B cell (primary cell): ENCODE results near the gene MRRF. TPM values are rescaled to one million over a fixed set of nuclear protein-coding genes. Genes with fewer than 3 reads are reported as not detected.
"Not testable (repeated sequence)": the region's sequence is repeated elsewhere in the genome, so short reads cannot be mapped to it uniquely, and the experiment has no call there.

Source experiments
- ATAC-seq: fragments of 200-7000 bp; cut with Tn5 transposase; one replicate; pipeline ENCODE4 v1.10.0; 2021; ENCODE audit warnings: low read depth, mild to moderate bottlenecking, moderate number of reproducible peaks, moderate library complexity
- CTCF ChIA-PET: fragments of 350-600 bp; sonication (Branson Sonifier 250); formaldehyde crosslinking; loops from one replicate; lab custom pipeline; 2021; ENCODE audit warnings: antibody characterized with exemption, inconsistent platforms; lab: Charles Lee
- POLR2A ChIA-PET: fragments of 350-600 bp; sonication (Branson Sonifier 250); formaldehyde crosslinking; loops from one replicate; lab custom pipeline; 2021; ENCODE audit warnings: antibody characterized with exemption; lab: Charles Lee
- DNase-seq: peaks from one replicate; pipeline ENCODE4 v3.0.0; 2013
- H2AFZ ChIP-seq: 2 replicates; pipeline ENCODE4 v1.6.1; 2012; ENCODE audit warnings: mild to moderate bottlenecking, low read depth, low read length; ENCODE audit not compliant: insufficient read depth, poor library complexity, severe bottlenecking
- H3K27ac ChIP-seq, 2 donors: 1 replicate in 1 of 2; 2 replicates in 1 of 2; pipeline ENCODE4 v1.5.1; 2012 to 2013; ENCODE audit warnings: low read length in 2 of 2, mild to moderate bottlenecking in 2 of 2, moderate library complexity in 1 of 2
- H3K27me3 ChIP-seq, 4 experiments: fragments of 200-600 bp in 1 of 4; sonication (generic) in 1 of 4; replicated peaks in 1 of 4; 1 replicate in 2 of 4; 2 replicates in 2 of 4; pipeline versions ENCODE4 v1.6.1 to v1.7.0; 2013 to 2016; ENCODE audit warnings: low read length in 3 of 4, mild to moderate bottlenecking in 2 of 4, mixed read lengths in 1 of 4, moderate library complexity in 1 of 4; ENCODE audit not compliant: insufficient read depth in 4 of 4, control insufficient read depth in 3 of 4; ENCODE audit errors: control extremely low read depth in 1 of 4
- H3K36me3 ChIP-seq, 2 experiments: replicated peaks in 1 of 2; 1 replicate in 1 of 2; 2 replicates in 1 of 2; pipeline versions ENCODE4 v1.6.1 to v1.7.1; 2013; ENCODE audit warnings: low read length in 1 of 2; ENCODE audit not compliant: insufficient read depth in 2 of 2, control insufficient read depth in 1 of 2; ENCODE audit errors: control extremely low read depth in 1 of 2, extremely low read depth in 1 of 2
- H3K4me1 ChIP-seq, 2 donors: fragments of 200-600 bp in 1 of 2; sonication (generic) in 1 of 2; 1 replicate in 1 of 2; 2 replicates in 1 of 2; pipeline versions ENCODE4 v1.5.1 to v1.6.1; 2013 to 2017; ENCODE audit warnings: low read length in 2 of 2; ENCODE audit not compliant: control insufficient read depth in 2 of 2, insufficient read depth in 2 of 2
- H3K4me2 ChIP-seq: replicated peaks from 2 replicates; pipeline ENCODE3; 2012; ENCODE audit warnings: mild to moderate bottlenecking, low read depth, low read length; ENCODE audit not compliant: poor library complexity, severe bottlenecking
- H3K4me3 ChIP-seq, 5 experiments: fragments of 200-600 bp in 1 of 5; sonication (generic) in 1 of 5; 1 replicate in 3 of 5; 2 replicates in 2 of 5; pipeline versions ENCODE4 v1.5.1 to v1.7.0; 2011 to 2016; ENCODE audit warnings: low read length in 4 of 5, mild to moderate bottlenecking in 4 of 5, low read depth in 2 of 5, control low read depth in 1 of 5, moderate library complexity in 1 of 5; ENCODE audit not compliant: insufficient read depth in 1 of 5; ENCODE audit errors: control extremely low read depth in 1 of 5, extremely low read depth in 1 of 5
- H3K79me2 ChIP-seq: fragments of 200-600 bp; sonication (generic); one replicate; pipeline ENCODE4 v1.6.0; 2016; ENCODE audit warnings: low read length; ENCODE audit not compliant: control insufficient read depth, insufficient read depth
- H3K9ac ChIP-seq: fragments of 200-600 bp; sonication (generic); 2 replicates; pipeline ENCODE4 v1.6.1; 2017; ENCODE audit warnings: mild to moderate bottlenecking, low read length, moderate library complexity
- H3K9me3 ChIP-seq, 3 donors: one replicate each; pipeline versions ENCODE4 v1.6.1 to v1.7.1; 2013; ENCODE audit warnings: low read length in 2 of 3; ENCODE audit not compliant: control insufficient read depth in 2 of 3, insufficient read depth in 1 of 3; ENCODE audit errors: control extremely low read depth in 1 of 3
- H4K20me1 ChIP-seq: 2 replicates; pipeline ENCODE4 v1.6.0; 2012; ENCODE audit warnings: mild to moderate bottlenecking, low read length; ENCODE audit not compliant: insufficient read depth, control insufficient read depth, poor library complexity, severe bottlenecking
- H3K27ac Mint-ChIP-seq: one replicate; pipeline ENCODE4 v1.8.0; 2021; ENCODE audit warnings: mixed read lengths
- H3K27me3 Mint-ChIP-seq: one replicate; pipeline ENCODE4 v1.8.0; 2021; ENCODE audit warnings: mixed read lengths
- H3K4me1 Mint-ChIP-seq: one replicate; pipeline ENCODE4 v1.8.0; 2021; ENCODE audit warnings: mixed read lengths
- H3K4me3 Mint-ChIP-seq: one replicate; pipeline ENCODE4 v1.8.0; 2021; ENCODE audit warnings: mixed read lengths
- H3K9me3 Mint-ChIP-seq: one replicate; pipeline ENCODE4 v1.8.0; 2022; ENCODE audit warnings: mixed read lengths; ENCODE audit not compliant: insufficient read depth
- EZH2 ChIP-seq: IDR thresholded peaks from 2 replicates; pipeline ENCODE4 v1.6.1; 2012; ENCODE audit warnings: borderline replicate concordance, low read depth, mild to moderate bottlenecking, moderate library complexity, low read length; ENCODE audit not compliant: insufficient read depth, poor library complexity, severe bottlenecking
- WGBS: methylation state at CpG from one replicate; pipeline ENCODE4 v1.1.5; 2013; ENCODE audit warnings: missing lambda C conversion rate; ENCODE audit not compliant: insufficient coverage; 5-methylcytosine and 5-hydroxymethylcytosine counted together
- intact Hi-C: fragments of 100-400 bp; cut with micrococcal nuclease; formaldehyde crosslinking; loops from one replicate; pipeline ENCODE4 v1.10.0; 2022
- polyA plus RNA-seq: library from polyadenylated mRNA; depleted of rRNA; stranded (reverse); fragments of >200 nt; gene quantifications from 2 replicates; pipeline ENCODE4 v1.2.3, GENCODE V29; 2012
- total RNA-seq, 2 donors: library from RNA; stranded (reverse); fragments of 120-200 nt in 1 of 2; gene quantifications; 1 replicate in 1 of 2; 2 replicates in 1 of 2; pipeline versions ENCODE4 v1.2.3 to v1.2.4, GENCODE V29; 2013 to 2022
- TF ChIP-seq, protein P1 (sequence below): fragments of 200-600 bp; IDR thresholded peaks from one replicate; pipeline ENCODE4 v1.8.0; 2022; ENCODE audit warnings: antibody characterized with exemption, mild to moderate bottlenecking

Gene MRRF
- total and polyA plus RNA-seq, 2 donors (not counting 1 experiment from before 2014, with no cell fraction given), result 38.6 to 44.9 TPM

DNA sequence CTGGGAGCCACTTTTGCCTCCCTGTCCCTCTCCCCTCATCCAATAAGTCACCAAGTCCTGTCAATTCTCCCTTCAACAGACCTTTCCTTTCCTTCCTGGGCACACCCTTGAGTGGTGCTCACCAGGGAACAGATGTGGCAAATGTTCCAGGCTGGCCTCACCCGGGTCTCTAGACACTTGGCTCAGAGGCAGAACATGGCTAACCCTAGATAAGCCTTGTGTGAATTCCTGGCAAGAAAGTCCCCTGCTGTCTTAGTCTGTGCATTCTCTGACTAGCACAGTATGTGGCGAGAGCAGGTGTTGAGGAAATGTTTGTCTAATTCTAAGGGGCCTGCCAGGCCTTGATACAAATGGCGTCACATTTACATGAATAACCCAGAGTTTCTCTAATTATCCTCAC, 64.9 kb downstream of the MRRF start:
- CTCF ChIA-PET, result no interaction called here
- H2AFZ ChIP-seq, result no peak overlapping the region
- H3K27ac Mint-ChIP-seq, result no peak overlapping the region
- H3K27me3 Mint-ChIP-seq, result no peaks in the 10 kb centered on the region
- no peak overlapping the region for H3K27ac ChIP-seq
- intact Hi-C loops, result no loop called here
- POLR2A ChIA-PET, result no interaction called here
- no peaks in the 10 kb centered on the region for H3K27me3 ChIP-seq
- 79% methylated on average over 1 of the region's 3 CpGs for WGBS
- TF ChIP-seq, protein P1, sequence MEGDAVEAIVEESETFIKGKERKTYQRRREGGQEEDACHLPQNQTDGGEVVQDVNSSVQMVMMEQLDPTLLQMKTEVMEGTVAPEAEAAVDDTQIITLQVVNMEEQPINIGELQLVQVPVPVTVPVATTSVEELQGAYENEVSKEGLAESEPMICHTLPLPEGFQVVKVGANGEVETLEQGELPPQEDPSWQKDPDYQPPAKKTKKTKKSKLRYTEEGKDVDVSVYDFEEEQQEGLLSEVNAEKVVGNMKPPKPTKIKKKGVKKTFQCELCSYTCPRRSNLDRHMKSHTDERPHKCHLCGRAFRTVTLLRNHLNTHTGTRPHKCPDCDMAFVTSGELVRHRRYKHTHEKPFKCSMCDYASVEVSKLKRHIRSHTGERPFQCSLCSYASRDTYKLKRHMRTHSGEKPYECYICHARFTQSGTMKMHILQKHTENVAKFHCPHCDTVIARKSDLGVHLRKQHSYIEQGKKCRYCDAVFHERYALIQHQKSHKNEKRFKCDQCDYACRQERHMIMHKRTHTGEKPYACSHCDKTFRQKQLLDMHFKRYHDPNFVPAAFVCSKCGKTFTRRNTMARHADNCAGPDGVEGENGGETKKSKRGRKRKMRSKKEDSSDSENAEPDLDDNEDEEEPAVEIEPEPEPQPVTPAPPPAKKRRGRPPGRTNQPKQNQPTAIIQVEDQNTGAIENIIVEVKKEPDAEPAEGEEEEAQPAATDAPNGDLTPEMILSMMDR, result no peak
- no peak for TF ChIP-seq EZH2
- DNase-seq, result no peak
- no peak overlapping the region for H3K4me3 ChIP-seq
- ATAC-seq, result no peak
- H3K79me2 ChIP-seq, result no peaks in the 10 kb centered on the region
- H3K36me3 ChIP-seq, result peaks cover 2 to 3% of the 10 kb centered on the region in 2 experiments
- no peaks in the 10 kb centered on the region for H3K9me3 Mint-ChIP-seq
- no peak overlapping the region for H3K4me3 Mint-ChIP-seq
- H3K4me2 ChIP-seq, result no peak overlapping the region
- no peaks in the 10 kb centered on the region for H4K20me1 ChIP-seq
- H3K4me1 Mint-ChIP-seq, result no peaks in the 10 kb centered on the region
- H3K9ac ChIP-seq, result no peak overlapping the region
- H3K9me3 ChIP-seq, result no peaks in the 10 kb centered on the region
- no peaks in the 10 kb centered on the region for H3K4me1 ChIP-seq

DNA sequence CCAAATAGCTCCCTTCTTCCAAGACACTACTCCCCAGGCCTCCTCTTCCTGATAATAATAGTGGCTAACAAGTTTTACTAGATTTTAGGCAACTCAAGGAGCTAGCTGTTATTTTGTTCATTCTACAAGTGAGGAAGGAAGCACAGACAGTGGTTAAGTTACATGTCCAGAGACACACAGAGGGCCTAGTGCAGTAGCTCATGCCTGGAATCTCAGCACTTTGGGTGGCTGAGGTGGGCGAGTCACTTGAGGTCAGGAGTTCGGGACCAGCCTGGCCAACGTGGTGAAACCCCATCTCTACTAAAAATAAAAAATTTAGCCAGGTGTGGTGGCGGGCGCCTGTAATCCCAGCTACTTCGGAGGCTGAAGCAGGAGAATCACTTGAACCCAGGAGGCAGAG, 65.8 kb downstream of the MRRF start:
- H3K79me2 ChIP-seq, ATAC-seq, H3K27ac Mint-ChIP-seq, H4K20me1 ChIP-seq, H3K4me1 ChIP-seq, H3K9ac ChIP-seq, H3K9me3 Mint-ChIP-seq, H3K9me3 ChIP-seq, H2AFZ ChIP-seq, H3K27ac ChIP-seq, H3K4me3 Mint-ChIP-seq, H3K4me2 ChIP-seq, DNase-seq, H3K27me3 ChIP-seq, intact Hi-C loops, POLR2A ChIA-PET, H3K36me3 ChIP-seq, CTCF ChIA-PET, H3K4me3 ChIP-seq, H3K4me1 Mint-ChIP-seq, H3K27me3 Mint-ChIP-seq: not testable (repeated sequence)
- 96% methylated on average over 6 of the region's 6 CpGs for WGBS
